NCI-H2107 treated with DMSO at 0.1 percent for 48 hours (cell line): ENCODE measurements around the gene DOCK6.
"Not testable (repeated sequence)": the region's sequence is repeated elsewhere in the genome, so short reads cannot be mapped to it uniquely, and the experiment has no call there.

Experiments used
- DNase-seq: peaks from one replicate; lab custom pipeline; 2025; ENCODE audit not compliant: unreplicated experiment; lab: John Stamatoyannopoulos, UW

The DOCK6 gene

GRCh38 chr19:11177592-11177991, 84.7 kb downstream of the DOCK6 start:
- no peak for DNase-seq

- no peak for DNase-seq
These were observed 85.7 kb downstream of the DOCK6 start for GRCh38 chr19:11176466-11177193.

DNA sequence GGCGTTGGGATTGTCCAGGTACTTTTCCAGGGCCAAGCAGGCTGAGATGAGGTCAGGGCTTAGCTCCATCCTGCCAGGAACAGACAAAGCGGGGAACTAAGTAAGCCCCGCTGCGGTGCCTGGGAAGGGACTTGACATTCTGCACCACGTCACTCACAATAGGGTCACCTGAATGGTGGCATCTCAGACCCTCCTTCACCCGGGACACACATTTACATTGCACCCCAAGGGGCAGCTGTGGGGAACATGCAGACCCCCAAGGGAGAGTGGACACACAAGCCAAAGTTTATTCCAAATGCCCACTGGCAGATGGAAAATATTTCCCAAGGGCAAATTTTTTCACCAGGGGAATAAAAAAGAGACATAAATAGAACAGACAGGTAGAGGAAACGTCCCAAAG, 86.4 kb downstream of the DOCK6 start:
- no peak for DNase-seq

- no peak for DNase-seq
These were observed 88.0 kb downstream of the DOCK6 start for GRCh38 chr19:11174336-11174735.

DNA sequence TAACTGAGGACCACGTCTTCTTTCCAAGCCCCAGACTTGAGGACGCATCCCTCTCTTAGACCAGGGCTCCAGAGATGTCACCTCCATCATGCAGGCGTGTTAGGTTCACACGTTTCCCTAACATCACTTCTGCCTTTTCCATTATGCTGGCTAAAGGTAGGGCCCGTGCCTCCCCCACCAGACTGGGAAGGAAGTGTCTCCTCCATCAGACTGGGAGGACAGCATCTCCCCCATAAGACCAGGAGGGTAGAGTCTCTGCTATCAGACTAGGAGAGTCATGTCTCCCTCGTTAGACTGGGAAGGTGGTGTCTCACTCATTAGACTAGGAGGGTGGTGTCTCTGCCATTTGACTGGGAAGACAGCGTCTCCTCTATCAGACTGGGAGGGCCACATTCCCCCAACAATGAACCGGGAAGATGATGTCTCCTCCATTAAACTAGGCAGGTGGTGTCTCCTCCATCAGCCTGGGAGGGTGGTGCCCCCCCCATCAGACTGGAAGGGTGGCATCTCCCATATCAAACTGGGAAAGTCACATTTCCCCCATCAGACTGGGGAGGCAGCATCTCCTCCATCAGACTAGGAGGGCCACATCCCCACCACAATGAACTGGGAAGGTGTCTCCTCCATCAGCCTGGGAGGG, 88.7 kb downstream of the DOCK6 start:
- DNase-seq: no peak

DNA sequence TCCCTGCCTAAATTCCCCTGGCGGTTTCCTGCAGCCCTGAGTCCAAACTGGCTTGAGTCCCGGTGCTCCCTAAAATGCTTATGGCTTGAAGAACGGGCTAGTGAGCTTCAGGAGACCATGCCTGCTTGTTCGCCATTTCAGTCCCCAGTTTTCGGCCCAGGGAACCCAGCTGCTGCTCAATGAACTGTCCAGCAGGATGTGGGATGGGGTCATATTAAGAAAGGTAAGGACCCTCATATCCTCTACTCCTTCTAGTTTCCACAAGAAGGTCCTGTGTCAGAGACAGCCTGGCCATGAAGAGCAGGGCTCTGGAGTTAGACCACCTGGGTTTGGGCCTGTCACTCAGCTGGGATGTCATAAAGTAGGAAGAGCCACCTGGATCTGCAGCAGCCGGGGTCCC, 89.7 kb downstream of the DOCK6 start:
- no peak for DNase-seq

GRCh38 chr19:11171144-11171543, 91.2 kb downstream of the DOCK6 start:
- DNase-seq: no peak

DNA sequence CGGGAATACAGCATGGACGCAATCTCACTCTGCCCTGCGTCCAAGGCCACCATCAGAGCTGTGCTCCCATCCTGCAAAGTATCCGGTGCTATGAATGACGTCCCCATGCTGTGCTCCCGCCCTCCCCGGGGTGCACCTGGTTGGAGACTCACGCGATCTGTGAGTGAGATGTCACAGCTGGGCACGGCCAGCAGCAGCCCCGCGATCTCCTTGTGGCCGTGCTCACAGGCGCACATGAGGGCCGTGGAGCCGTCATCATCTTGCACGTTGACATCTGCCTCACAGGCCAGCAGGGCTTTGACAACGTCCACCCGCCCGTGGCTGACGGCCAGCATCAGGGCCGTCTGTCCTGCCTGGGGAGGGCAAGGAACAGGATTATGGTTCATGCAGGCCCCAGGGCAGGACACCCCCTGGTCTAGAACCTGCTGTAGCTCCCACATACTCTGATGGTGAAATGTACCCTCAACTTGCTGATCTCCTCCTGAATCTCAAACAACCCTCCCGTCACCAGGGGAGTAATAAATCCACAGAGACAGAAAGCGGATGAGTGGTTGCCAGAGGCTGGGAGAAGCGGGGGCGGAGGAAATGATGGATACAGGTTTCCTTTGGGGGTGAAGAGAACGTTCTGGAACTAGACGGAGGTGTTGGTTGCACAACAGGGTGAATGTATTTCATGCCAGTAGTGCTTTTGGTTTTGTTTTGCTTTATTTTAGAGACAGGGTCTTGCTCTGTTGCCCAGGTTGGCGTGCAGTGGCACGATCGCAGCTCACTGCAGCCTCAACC, 92.2 kb downstream of the DOCK6 start:
- DNase-seq: no peak

DNA sequence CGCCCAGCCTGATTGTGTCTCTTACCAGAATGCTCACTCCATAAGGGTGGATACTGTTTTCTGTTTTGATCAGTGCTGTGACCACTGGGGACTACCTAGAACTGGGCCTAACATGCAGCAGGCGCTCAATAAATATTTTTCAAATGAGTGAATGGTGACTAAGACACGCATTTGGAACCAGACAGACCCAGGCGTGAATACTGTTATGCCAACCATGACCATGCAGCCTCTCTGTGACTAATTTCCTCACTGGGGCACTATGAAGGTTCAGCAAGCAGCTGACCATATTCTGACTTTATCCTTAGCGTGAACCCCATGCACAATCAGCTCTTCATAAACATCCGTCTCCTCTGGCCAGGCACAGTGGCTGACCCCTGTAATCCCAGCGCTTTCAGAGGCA, 93.8 kb downstream of the DOCK6 start:
- no peak for DNase-seq

GRCh38 chr19:11166281-11167142, 95.8 kb downstream of the DOCK6 start:
- DNase-seq: no peak

DNA sequence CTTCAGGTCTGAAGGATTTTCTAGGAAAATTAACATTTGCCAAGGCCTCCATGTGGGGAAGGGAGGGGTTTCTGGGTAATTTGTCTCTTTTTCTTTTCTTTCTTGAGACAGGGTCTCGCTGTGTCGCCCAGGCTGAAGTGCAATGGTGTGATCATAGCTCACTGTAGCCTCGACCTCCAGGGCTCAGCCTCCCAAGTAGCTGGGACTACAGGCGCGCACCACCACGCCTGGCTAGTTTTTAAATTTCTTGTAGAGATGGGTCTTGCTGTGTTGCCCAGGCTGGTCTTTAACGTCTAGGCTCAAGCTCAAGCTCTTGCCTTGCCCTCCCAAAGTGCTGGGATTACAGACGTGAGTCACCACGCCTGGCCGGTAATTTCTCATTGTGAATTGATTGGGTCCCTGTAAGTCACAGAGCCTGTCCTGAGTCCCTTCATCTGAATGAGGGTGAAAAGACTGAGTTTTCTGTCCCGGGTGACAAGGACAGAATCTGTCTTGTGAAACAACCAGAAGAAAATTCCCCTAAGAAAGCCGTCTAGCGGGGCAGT, 96.8 kb downstream of the DOCK6 start:
- no peak for DNase-seq

DNA sequence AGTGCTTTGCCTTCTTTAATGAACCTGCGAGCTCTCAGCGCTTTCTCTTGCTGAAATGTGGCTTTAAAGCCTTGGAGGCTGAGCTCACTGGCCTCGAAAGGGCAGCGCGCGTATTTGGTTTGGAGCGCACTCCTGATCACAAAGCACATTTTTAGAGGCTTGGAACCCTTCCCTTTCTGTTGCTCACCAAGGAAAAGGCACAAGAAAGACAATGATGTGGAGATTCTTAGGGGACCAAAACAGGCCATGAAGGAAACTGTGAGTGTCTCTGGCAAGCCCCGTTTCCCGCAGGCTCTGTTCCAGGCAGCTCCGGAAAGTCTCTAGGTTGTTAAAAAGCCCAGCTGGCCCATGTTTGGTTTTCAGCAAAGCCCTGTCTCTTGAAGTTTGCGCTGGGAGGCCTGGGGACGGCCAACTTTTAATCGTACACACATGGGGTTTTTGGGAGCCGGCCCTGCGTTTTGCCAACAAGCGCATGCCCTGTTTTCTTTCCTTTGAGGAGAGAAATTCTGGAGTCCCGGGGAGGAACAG, 97.4 kb downstream of the DOCK6 start:
- DNase-seq: no peak

DNA sequence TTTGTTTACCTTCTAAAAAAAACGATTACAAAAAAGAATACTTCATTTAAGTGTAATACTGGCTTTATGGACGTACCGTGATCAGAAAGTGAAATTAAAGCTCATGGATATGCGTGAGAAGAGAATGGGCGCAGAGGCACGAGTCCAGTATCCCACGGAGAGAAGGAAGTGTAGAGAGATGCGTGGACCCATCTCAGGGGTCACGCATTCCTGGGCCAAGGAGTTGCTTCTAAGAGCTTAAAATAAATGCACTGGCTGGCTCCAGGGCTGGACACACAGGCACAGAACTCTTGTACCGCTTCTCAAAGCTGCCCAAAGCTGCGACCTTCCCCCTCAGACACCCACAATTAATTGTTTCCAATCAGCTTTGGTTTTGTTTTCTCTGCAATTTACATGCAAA, 98.0 kb downstream of the DOCK6 start:
- DNase-seq: no peak

DNA sequence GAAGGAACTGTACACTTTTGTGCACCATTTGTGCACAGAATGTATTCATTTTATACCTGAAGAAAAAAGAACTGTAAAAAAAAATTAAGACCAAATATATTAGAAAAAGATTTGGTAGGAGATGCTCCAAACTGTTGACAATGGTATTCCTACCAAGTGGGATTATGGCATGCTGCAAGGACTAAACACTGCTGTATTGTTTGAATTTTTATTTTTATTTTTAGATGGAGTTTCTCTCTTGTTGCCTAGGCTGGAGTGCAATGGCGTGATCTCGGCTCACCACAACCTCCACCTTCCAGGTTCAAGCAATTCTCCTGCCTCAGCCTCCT, 101.9 kb downstream of the DOCK6 start:
- DNase-seq: not testable (repeated sequence)

DNA sequence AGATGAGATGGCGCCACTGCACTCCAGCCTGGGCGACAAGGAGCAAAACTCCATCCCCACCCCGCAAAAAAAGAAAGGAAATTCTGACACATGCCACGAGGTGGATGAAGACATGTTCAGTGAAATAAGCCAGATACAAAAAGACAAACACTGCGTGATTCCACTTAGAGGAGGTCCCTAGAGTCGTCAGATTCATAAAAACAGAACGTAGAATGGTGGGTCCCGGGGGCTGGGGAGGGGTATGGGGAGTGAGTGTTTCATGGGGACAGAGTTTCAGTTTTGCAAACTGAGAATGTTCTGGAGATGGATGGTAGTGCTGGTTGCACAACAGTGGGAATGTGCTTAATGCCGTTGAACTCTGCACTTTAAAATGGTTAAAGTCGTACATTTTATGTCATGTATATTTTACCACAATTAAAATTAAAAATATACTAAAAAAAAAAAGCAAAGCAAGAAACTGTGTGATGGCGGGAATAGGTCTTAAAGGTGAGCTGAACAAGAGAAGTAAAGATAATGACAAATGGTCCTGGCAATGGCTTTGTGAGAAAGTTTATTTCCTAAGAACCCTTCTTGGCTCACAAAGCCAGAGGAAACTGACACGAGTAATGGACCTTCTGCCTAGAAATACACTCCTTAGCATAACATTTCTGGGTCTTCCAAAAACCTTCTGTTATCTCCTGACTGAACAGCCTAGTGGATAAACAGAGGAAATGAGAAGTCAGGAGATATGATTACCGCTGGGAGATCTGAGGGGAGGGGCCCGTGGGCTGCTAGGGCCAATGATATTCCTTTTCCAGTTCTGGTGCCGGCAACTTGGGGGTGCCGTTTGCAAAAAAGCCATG, 102.5 kb downstream of the DOCK6 start:
- DNase-seq: no peak

DNA sequence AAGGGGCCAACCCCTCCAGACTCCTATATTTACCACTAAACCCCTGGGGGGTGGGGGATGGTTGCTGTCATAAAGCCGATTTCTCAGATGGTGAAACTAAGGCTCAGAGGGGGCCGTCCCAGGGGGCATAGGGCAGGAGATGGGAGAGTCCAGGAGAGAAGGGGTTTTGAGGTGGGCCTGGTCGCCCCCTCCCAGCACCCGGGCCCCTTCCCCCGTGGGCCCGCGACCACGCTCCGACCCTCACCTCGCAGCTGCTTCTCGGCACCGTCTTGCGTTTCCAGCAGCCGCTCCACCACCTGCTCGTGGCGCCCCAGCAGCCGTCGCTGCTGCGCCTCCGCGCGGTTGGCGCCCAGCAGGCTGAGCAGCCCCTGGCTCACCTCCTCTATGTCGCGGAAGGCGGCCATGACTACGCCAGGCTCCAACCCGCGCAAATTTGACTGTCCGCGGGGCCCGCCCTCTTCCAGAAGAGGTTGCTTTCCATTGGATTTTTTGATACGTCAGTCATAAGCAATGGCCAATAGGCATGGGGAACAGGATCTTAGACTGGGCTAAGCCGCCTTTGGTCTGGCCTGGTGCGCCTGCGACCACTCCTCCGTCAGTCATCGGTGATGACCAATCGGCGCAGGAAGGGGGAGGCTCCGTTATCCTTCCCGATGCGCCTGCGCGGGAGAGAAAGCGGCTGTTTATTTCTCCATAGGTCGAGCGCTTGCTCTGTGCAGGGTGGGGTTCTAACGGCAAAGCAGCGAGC, 106.8 kb downstream of the DOCK6 start, which contains the start of gene SPC24:
Gene SPC24, minus strand, starts transcription at position 410 of the 748 bp plus-strand sequence. Its CDS starts 6 bp downstream, at position 404.
- peak; percentile 98 for DNase-seq

- no peak for DNase-seq
These were observed 107.7 kb downstream of the DOCK6 start for GRCh38 chr19:11154683-11155047.

GRCh38 chr19:11152318-11153062, 109.8 kb downstream of the DOCK6 start:
- DNase-seq: no peak
